MM.1S (cell line): Measurements from ENCODE around the gene KYNU.

Experiments
- CTCF ChIP-seq: fragments of 300-600 bp; sonication (generic); IDR thresholded peaks from 2 replicates; pipeline ENCODE4 v1.5.1; 2016; ENCODE audit warnings: antibody characterized with exemption, low read length, mixed read lengths
- EZH2 ChIP-seq: fragments of 300-600 bp; sonication (generic); optimal IDR thresholded peaks from 2 replicates; pipeline ENCODE3; 2017; ENCODE audit warnings: low read depth, mild to moderate bottlenecking, antibody characterized with exemption, low read length, mixed read lengths
- EZH2phosphoT487 ChIP-seq: fragments of 300-600 bp; sonication (generic); IDR thresholded peaks from 2 replicates; pipeline ENCODE4 v1.6.1; 2018; ENCODE audit warnings: antibody characterized with exemption, low read length

DNA sequence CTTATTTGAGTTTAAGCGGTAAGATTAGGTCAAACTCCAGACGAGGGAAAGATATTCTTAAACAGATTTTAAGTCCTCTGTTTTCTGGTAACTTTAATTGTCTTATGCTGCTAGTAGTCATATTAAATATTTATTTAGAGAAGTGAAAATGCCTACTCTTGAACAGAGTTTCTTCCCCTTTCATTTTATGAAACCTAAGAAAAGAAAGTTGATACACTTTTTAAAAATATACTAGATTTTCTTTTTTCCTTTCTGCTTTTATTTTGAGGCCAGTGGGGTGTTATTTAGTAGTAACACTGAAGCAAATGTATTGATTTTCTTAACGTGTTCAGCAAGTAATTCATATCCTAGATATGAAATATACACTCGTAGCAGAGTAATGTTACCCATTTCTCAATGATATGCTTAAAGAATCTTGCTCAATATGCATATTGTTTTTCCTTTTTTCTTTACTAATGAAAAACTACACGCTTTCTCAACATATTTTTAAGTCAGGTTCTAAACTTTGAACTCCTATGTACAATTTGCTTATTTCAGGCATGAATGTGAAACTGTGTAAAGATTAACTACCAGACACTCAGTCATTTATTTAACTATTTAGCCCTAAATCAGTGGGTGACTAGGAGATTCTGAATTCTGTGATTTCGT, 691 bp downstream of the KYNU start:
- no peak for TF ChIP-seq CTCF
- no peak for TF ChIP-seq EZH2
- TF ChIP-seq EZH2phosphoT487 = no peak
